Smooth muscle cell (in vitro differentiated cells): ENCODE data around the gene PPP2R2B. TPM values are rescaled to one million over a fixed set of nuclear protein-coding genes. Genes with fewer than 3 reads are reported as not detected.

Experiments
- DNase-seq: peaks from one replicate; lab custom pipeline; 2025; ENCODE audit not compliant: unreplicated experiment; lab: John Stamatoyannopoulos, UW
- H2AFZ ChIP-seq: fragments of 200-600 bp; sonication (generic); 2 replicates; pipeline ENCODE4 v1.6.0; 2016; ENCODE audit warnings: antibody characterized with exemption, low read depth, mild to moderate bottlenecking
- H3F3A ChIP-seq: fragments of 200-600 bp; sonication (generic); 2 replicates; pipeline ENCODE4 v1.6.0; 2017; ENCODE audit warnings: antibody characterized with exemption, low read depth
- H3K27ac ChIP-seq: fragments of 200-600 bp; sonication (generic); 2 replicates; pipeline ENCODE4 v1.5.1; 2016; ENCODE audit warnings: low read depth, mild to moderate bottlenecking
- H3K27me3 ChIP-seq: fragments of 200-600 bp; sonication (generic); 2 replicates; pipeline ENCODE4 v1.6.1; 2016; ENCODE audit warnings: low read depth, mild to moderate bottlenecking
- H3K36me3 ChIP-seq: fragments of 200-600 bp; sonication (generic); 2 replicates; pipeline ENCODE4 v1.5.1; 2016; ENCODE audit warnings: low read depth
- H3K4me1 ChIP-seq: fragments of 200-600 bp; sonication (generic); 2 replicates; pipeline ENCODE4 v1.5.1; 2016; ENCODE audit warnings: low read depth
- H3K4me2 ChIP-seq: fragments of 200-600 bp; sonication (generic); 2 replicates; pipeline ENCODE4 v1.6.0; 2016; ENCODE audit warnings: mild to moderate bottlenecking
- H3K4me3 ChIP-seq: fragments of 200-600 bp; sonication (generic); 2 replicates; pipeline ENCODE4 v1.5.1; 2016; ENCODE audit warnings: mild to moderate bottlenecking
- H3K79me2 ChIP-seq: fragments of 200-600 bp; sonication (generic); 2 replicates; pipeline ENCODE4 v1.6.0; 2016; ENCODE audit warnings: low read depth, mild to moderate bottlenecking
- H3K9ac ChIP-seq: fragments of 200-600 bp; sonication (generic); 2 replicates; pipeline ENCODE4 v1.6.0; 2016; ENCODE audit warnings: low read depth
- H3K9me3 ChIP-seq: fragments of 200-600 bp; sonication (generic); replicated peaks from 2 replicates; pipeline ENCODE4 v1.5.1; 2016; ENCODE audit warnings: low read depth
- H4K20me1 ChIP-seq: fragments of 200-600 bp; sonication (generic); 2 replicates; pipeline ENCODE4 v1.6.0; 2016; ENCODE audit warnings: low read depth
- CTCF ChIP-seq: fragments of 200-600 bp; sonication (generic); IDR thresholded peaks from 2 replicates; pipeline ENCODE4 v1.5.1; 2017; ENCODE audit warnings: borderline replicate concordance, mild to moderate bottlenecking, antibody characterized with exemption; ENCODE audit not compliant: insufficient read depth, poor library complexity, severe bottlenecking
- WGBS: methylation state at CpG from one replicate; pipeline ENCODE4 v1.1.7; 2016; ENCODE audit warnings: low lambda C conversion rate; 5-methylcytosine and 5-hydroxymethylcytosine counted together
- polyA plus RNA-seq: library from polyadenylated mRNA; unstranded; fragments of >200 nt; fragmentation: Nextera tagmentation; extraction: Ambion mirVana; gene quantifications from 2 replicates; pipeline ENCODE4 v1.2.1, GENCODE V29; 2016
- total RNA-seq: library from RNA; depleted of rRNA; stranded (reverse); fragments of >200 nt; gene quantifications from 2 replicates; pipeline ENCODE4 v1.2.3, GENCODE V29; 2014

Gene PPP2R2B
- total RNA-seq, result 2.2 and 4.5 TPM in 2 replicates
- 0.89 and 1.4 TPM in 2 replicates for polyA plus RNA-seq

DNA sequence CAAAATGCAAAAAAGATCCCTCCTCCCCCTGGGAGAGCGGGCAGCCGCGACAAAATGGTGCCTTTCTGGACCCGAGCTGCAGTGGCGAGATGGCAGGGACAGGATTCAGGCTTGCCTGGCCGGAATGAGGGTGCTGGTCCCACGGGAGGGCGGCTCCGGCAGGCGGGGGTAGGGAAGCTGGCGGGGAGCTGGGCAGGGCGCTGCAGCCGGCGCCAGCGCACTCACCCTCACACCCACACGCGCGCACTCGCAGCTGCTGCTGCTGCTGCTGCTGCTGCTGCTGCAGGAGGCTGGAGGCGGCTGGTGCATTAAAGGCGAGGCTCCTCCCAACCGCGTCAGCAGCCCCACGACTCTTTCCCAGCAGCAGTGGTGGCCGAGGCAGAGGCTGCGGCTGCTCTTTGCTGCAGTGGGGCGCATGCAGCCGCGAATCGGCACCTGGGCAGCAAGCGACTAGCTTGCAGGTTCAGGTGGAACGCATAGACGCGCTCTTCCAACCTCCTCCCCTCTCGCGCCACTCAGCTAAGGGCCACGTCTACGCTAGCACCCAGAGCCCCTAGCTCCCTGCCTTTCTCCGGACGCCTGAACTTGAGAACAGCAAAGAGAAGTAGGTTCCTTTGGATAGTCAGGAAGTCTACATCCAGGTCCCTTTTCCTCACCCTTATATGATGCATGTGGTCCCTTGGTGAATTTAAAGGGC lies at the start of gene PPP2R2B:
Gene PPP2R2B, minus strand, starts transcription at position 282 of the 697 bp plus-strand sequence.
- H3K4me2 ChIP-seq, result peak within 1 kb of the TSS; percentile 99
- no peaks in the 10 kb centered on the region for H3F3A ChIP-seq
- H4K20me1 ChIP-seq, result no peaks in the 10 kb centered on the region
- no peak within 1 kb of the TSS for H3K27ac ChIP-seq
- H3K9me3 ChIP-seq, result no peaks in the 10 kb centered on the region
- DNase-seq, result peak; percentile 17
- H3K36me3 ChIP-seq, result no peaks in the 10 kb centered on the region
- peak within 1 kb of the TSS; percentile 78 for H2AFZ ChIP-seq
- no peak within 1 kb of the TSS for H3K9ac ChIP-seq
- H3K4me1 ChIP-seq, result peaks cover 9% of the 10 kb centered on the region
- no peaks in the 10 kb centered on the region for H3K79me2 ChIP-seq
- peaks cover 40% of the 10 kb centered on the region for H3K27me3 ChIP-seq
- no peak for TF ChIP-seq CTCF
- WGBS, result 1% methylated on average over 39 of the region's 40 CpGs
- H3K4me3 ChIP-seq, result peak within 1 kb of the TSS; percentile 69

DNA sequence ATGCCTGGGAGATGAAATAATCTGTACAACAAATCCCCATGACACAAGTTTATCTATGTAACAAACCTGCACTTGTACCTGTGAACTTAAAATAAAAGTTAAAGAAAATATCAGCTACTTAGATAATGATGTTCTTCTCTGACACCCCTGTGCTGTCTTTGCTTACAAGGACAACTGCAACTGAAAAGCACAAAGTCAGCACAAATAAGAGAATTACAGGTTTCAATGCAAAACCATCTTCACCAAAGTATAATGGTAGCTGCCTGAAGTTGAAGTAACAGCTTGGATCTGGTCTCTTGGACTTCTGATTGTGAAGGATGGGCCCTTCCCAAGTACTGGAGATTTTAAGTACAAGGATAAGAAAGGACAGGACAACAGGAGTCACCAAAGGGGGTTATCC lies 45.6 kb upstream of the PPP2R2B start:
- H3K9ac ChIP-seq, result no peak overlapping the region
- no peaks in the 10 kb centered on the region for H3K27me3 ChIP-seq
- no peak overlapping the region for H2AFZ ChIP-seq
- H3K27ac ChIP-seq, result no peak overlapping the region
- H3K36me3 ChIP-seq, result no peaks in the 10 kb centered on the region
- no peaks in the 10 kb centered on the region for H4K20me1 ChIP-seq
- H3K9me3 ChIP-seq, result no peaks in the 10 kb centered on the region
- H3K4me3 ChIP-seq, result no peak overlapping the region
- no peak overlapping the region for H3K4me2 ChIP-seq
- no peak for DNase-seq
- peaks cover 6% of the 10 kb centered on the region for H3K4me1 ChIP-seq
- no peaks in the 10 kb centered on the region for H3F3A ChIP-seq
- H3K79me2 ChIP-seq, result no peaks in the 10 kb centered on the region
- TF ChIP-seq CTCF, result no peak

GRCh38 chr5:146921225-146921624 lies 42.7 kb upstream of the PPP2R2B start:
- no peak overlapping the region for H3K9ac ChIP-seq
- TF ChIP-seq CTCF, result no peak
- H3K4me3 ChIP-seq, result no peak overlapping the region
- DNase-seq, result no peak
- no peaks in the 10 kb centered on the region for H3K79me2 ChIP-seq
- H3K27ac ChIP-seq, result no peak overlapping the region
- H3K9me3 ChIP-seq, result no peaks in the 10 kb centered on the region
- H4K20me1 ChIP-seq, result no peaks in the 10 kb centered on the region
- H2AFZ ChIP-seq, result no peak overlapping the region
- no peaks in the 10 kb centered on the region for H3K36me3 ChIP-seq
- WGBS, result 72% methylated on average over 4 of the region's 4 CpGs
- no peaks in the 10 kb centered on the region for H3K27me3 ChIP-seq
- no peak overlapping the region for H3K4me2 ChIP-seq
- H3F3A ChIP-seq, result no peaks in the 10 kb centered on the region
- H3K4me1 ChIP-seq, result peaks cover 11% of the 10 kb centered on the region

DNA sequence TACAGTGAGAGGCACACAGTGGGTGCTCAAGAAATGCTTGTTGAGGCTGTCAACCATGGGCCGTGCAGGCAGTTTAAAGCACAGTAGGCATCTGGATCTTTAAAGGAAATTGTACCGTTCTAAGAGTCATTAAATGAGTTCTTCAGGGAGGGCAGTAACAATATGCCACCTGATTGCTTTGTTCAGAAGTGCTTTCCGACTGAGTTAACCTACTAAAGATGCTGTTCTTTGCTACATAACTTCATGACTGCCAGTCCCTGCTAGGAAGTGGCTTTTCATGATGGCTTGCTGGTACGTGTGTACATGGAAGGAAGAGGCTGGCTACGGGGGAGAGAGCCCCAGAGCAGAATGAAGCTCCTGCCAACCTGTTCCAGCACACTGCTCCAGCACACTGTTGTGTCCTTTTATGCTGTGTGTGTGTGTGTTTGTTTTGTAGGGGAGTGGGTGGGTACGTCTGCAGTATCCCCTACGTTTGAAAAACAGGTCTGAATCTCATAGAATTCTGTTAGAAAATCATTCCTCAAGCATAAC lies 41.9 kb upstream of the PPP2R2B start:
- Histone ChIP-seq H4K20me1 (no peaks in the 10 kb centered on the region), H3K36me3 (no peaks in the 10 kb centered on the region), H3K4me2 (no peak overlapping the region), H3K4me3 (no peak overlapping the region), H3K9ac (no peak overlapping the region), H3K79me2 (no peaks in the 10 kb centered on the region), H2AFZ (no peak overlapping the region), H3K27me3 (no peaks in the 10 kb centered on the region), H3K4me1 (peaks cover 11% of the 10 kb centered on the region), H3K9me3 (no peaks in the 10 kb centered on the region), H3K27ac (no peak overlapping the region), H3F3A (no peaks in the 10 kb centered on the region)
- WGBS, result 86% methylated on average over 7 of the region's 7 CpGs
- no peak for DNase-seq
- no peak for TF ChIP-seq CTCF
